A549 (cell line): ENCODE results near the gene SWT1. TPM values are rescaled to one million over a fixed set of nuclear protein-coding genes. Genes with fewer than 3 reads are reported as not detected.
A peak's percentile ranks its signal among the peaks of the same experiment; 100 is the strongest.

ENCODE experiments used
- ATAC-seq, 2 experiments: fragments of 200-7000 bp in 1 of 2; fragments of >200 bp in 1 of 2; cut with Nextera tagmentation in 1 of 2; cut with Tn5 transposase in 1 of 2; 3 replicates each; pipeline versions ENCODE4 v1.8.0 to v1.9.1; 2018 to 2020; ENCODE audit warnings: mild to moderate bottlenecking in 1 of 2, moderate library complexity in 1 of 2
- CTCF ChIA-PET: fragments of 300-600 bp; sonication (Branson Sonifier 250); formaldehyde crosslinking; extraction: SDS; loops from one replicate; lab custom pipeline; 2021; ENCODE audit warnings: antibody characterized with exemption, inconsistent platforms; lab: Yijun Ruan, JAX
- POLR2A ChIA-PET: fragments of 350-600 bp; formaldehyde crosslinking; extraction: SDS; loops from one replicate; lab custom pipeline; 2021; ENCODE audit warnings: antibody characterized with exemption, inconsistent platforms; lab: Yijun Ruan, JAX
- DNase-seq, 2 experiments: peaks; one replicate each; pipeline versions ENCODE4 v3.0.0 to v3.0.0-alpha.2; 2011 to 2016; ENCODE audit warnings: low read depth in 1 of 2, low spot score in 1 of 2
- FAIRE-seq: peaks from 2 replicates; lab custom pipeline; 2011; peaks lifted over from hg19 to GRCh38; lab: Jason Lieb, UNC
- H3K27ac ChIP-seq, 2 experiments: fragments of >200 bp; sonication (Bioruptor Twin); formaldehyde crosslinking; 3 replicates each; pipeline ENCODE4 v1.5.1; 2016 to 2017
- H3K4me1 ChIP-seq: fragments of >200 bp; sonication (Bioruptor Twin); formaldehyde crosslinking; 3 replicates; pipeline ENCODE4 v1.6.1; 2016
- H3K4me2 ChIP-seq: fragments of >200 bp; sonication (Bioruptor Twin); formaldehyde crosslinking; 3 replicates; pipeline ENCODE4 v1.6.1; 2016
- H3K4me3 ChIP-seq: fragments of >200 bp; sonication (Bioruptor Twin); formaldehyde crosslinking; 3 replicates; pipeline ENCODE4 v1.5.1; 2016
- H3K9me3 ChIP-seq: fragments of >200 bp; sonication (Bioruptor Twin); formaldehyde crosslinking; 3 replicates; pipeline ENCODE4 v1.6.1; 2016
- BCL3 ChIP-seq: fragments of >200 bp; sonication (Bioruptor Twin); formaldehyde crosslinking; IDR thresholded peaks from 3 replicates; pipeline ENCODE4 v1.6.1; 2016
- BHLHE40 ChIP-seq: IDR thresholded peaks from 2 replicates; pipeline ENCODE4 v1.6.1; 2012; ENCODE audit warnings: low read depth, low read length, inconsistent platforms
- CBX2 ChIP-seq: fragments of 200-600 bp; sonication (generic); IDR thresholded peaks from 2 replicates; pipeline ENCODE4 v1.6.1; 2016; ENCODE audit warnings: low read depth, mild to moderate bottlenecking, borderline replicate concordance
- CHD2 ChIP-seq: fragments of 150-350 bp; IDR thresholded peaks from 2 replicates; pipeline ENCODE4 v1.6.1; 2014; ENCODE audit warnings: low read length; ENCODE audit not compliant: partially characterized antibody
- ESRRA ChIP-seq: fragments of 150-350 bp; IDR thresholded peaks from 2 replicates; pipeline ENCODE4 v1.6.1; 2014; ENCODE audit warnings: mild to moderate bottlenecking, low read length, borderline replicate concordance
- FOSL2 ChIP-seq, 2 experiments: fragments of 450-650 bp in 1 of 2; fragments of >200 bp in 1 of 2; sonication (Bioruptor Twin) in 1 of 2; formaldehyde crosslinking; IDR thresholded peaks; 2 replicates each; pipeline versions ENCODE4 v1.5.0 to v1.6.1; 2016 to 2020; ENCODE audit warnings: mild to moderate bottlenecking in 1 of 2, moderate library complexity in 1 of 2
- HDAC2 ChIP-seq: fragments of 200-600 bp; sonication (generic); IDR thresholded peaks from 2 replicates; pipeline ENCODE4 v1.6.1; 2016
- HOXA7 ChIP-seq: fragments of 250-450 bp; sonication (Bioruptor Pico); IDR thresholded peaks from 2 replicates; pipeline ENCODE4 v1.5.0; 2020; ENCODE audit warnings: mild to moderate bottlenecking, moderate library complexity
- HOXB13 ChIP-seq: fragments of 250-450 bp; sonication (Bioruptor Pico); IDR thresholded peaks from 2 replicates; pipeline ENCODE4 v1.5.0; 2020; ENCODE audit warnings: low read depth, mild to moderate bottlenecking, moderate library complexity
- HOXB5 ChIP-seq: fragments of 250-450 bp; sonication (Bioruptor Pico); IDR thresholded peaks from 2 replicates; pipeline ENCODE4 v1.5.0; 2020; ENCODE audit warnings: mild to moderate bottlenecking, moderate library complexity
- JUN ChIP-seq, 2 experiments: fragments of >200 bp; sonication (Bioruptor Twin); formaldehyde crosslinking; IDR thresholded peaks; 2 replicates in 1 of 2; 3 replicates in 1 of 2; pipeline ENCODE4 v1.6.1; 2016 to 2017
- KDM5A ChIP-seq: fragments of 200-600 bp; sonication (generic); IDR thresholded peaks from 2 replicates; pipeline ENCODE4 v1.6.1; 2016; ENCODE audit warnings: antibody characterized with exemption, mild to moderate bottlenecking
- MAX ChIP-seq: IDR thresholded peaks from 2 replicates; pipeline ENCODE4 v1.6.1; 2012
- MYC ChIP-seq: IDR thresholded peaks from 2 replicates; pipeline ENCODE4 v1.6.1; 2012; ENCODE audit warnings: mild to moderate bottlenecking, inconsistent platforms, low read length, improper control_type of control experiment, borderline replicate concordance
- NPAS2 ChIP-seq: fragments of 250-450 bp; sonication (Bioruptor Pico); IDR thresholded peaks from 2 replicates; pipeline ENCODE4 v1.8.0; 2022; ENCODE audit warnings: mild to moderate bottlenecking, moderate library complexity, borderline replicate concordance
- NR3C1 ChIP-seq: fragments of >200 bp; sonication (Bioruptor Twin); formaldehyde crosslinking; IDR thresholded peaks from 3 replicates; pipeline ENCODE4 v1.6.1; 2017
- RAD21 ChIP-seq, 2 experiments: fragments of >200 bp in 1 of 2; sonication (Bioruptor Twin) in 1 of 2; formaldehyde crosslinking in 1 of 2; IDR thresholded peaks in 1 of 2; conservative IDR thresholded peaks in 1 of 2; 2 replicates in 1 of 2; 3 replicates in 1 of 2; pipeline ENCODE4 v1.6.1; 2012 to 2018; ENCODE audit warnings: inconsistent platforms in 1 of 2
- RNF2 ChIP-seq: fragments of 200-600 bp; sonication (generic); IDR thresholded peaks from 2 replicates; pipeline ENCODE4 v1.6.1; 2016; ENCODE audit warnings: low read depth, mild to moderate bottlenecking, antibody characterized with exemption, moderate library complexity, borderline replicate concordance
- SREBF2 ChIP-seq: fragments of 450-650 bp; IDR thresholded peaks from 2 replicates; pipeline ENCODE4 v1.6.1; 2014; ENCODE audit warnings: mild to moderate bottlenecking, moderate library complexity
- TP53 ChIP-seq: fragments of 250-450 bp; sonication (Bioruptor Pico); IDR thresholded peaks from 2 replicates; pipeline ENCODE4 v1.5.0; 2021; ENCODE audit warnings: mild to moderate bottlenecking, moderate library complexity
- ZNF302 ChIP-seq: fragments of 250-450 bp; sonication (Bioruptor Pico); IDR thresholded peaks from 2 replicates; pipeline ENCODE4 v1.9.0; 2021; ENCODE audit warnings: inconsistent platforms, mild to moderate bottlenecking, moderate library complexity
- ZSCAN20 ChIP-seq: fragments of 250-450 bp; sonication (Bioruptor Pico); IDR thresholded peaks from 2 replicates; pipeline ENCODE4 v1.8.0; 2022; ENCODE audit warnings: mild to moderate bottlenecking, moderate library complexity
- WGBS: methylation state at CpG from one replicate; pipeline ENCODE4 v1.1.6; 2017; ENCODE audit errors: missing lambda C conversion rate; 5-methylcytosine and 5-hydroxymethylcytosine counted together
- polyA minus RNA-seq: library from RNA; depleted of rRNA, polyadenylated mRNA; stranded (reverse); fragments of >200 nt; gene quantifications from 2 replicates; pipeline ENCODE4 v1.2.3, GENCODE V29; 2011; rRNA and poly(A)+ RNA removed
- polyA plus RNA-seq, 4 experiments: library from polyadenylated mRNA; depleted of rRNA in 3 of 4; stranded (reverse); fragments of >200 nt; fragmentation: RNase III in 1 of 4; extraction: RNeasy Plus Mini Kit Qiagen cat#74134 plus additional on column Dnase treatment in 1 of 4; gene quantifications; 2 replicates in 3 of 4; 3 replicates in 1 of 4; pipeline ENCODE4 v1.2.3, GENCODE V29; 2011 to 2017
- TF ChIP-seq, protein P1 (sequence below): fragments of >200 bp; sonication (Bioruptor Twin); formaldehyde crosslinking; IDR thresholded peaks from 3 replicates; pipeline ENCODE4 v1.5.1; 2016
- TF ChIP-seq, protein P2 (sequence below): fragments of 450-650 bp; IDR thresholded peaks from 2 replicates; pipeline ENCODE4 v1.6.1; 2014; ENCODE audit warnings: antibody characterized with exemption
- TF ChIP-seq, protein P3 (sequence below): fragments of 250-450 bp; sonication (Bioruptor Pico); IDR thresholded peaks from 2 replicates; pipeline ENCODE4 v1.5.0; 2021; ENCODE audit warnings: mild to moderate bottlenecking, moderate library complexity, borderline replicate concordance
- TF ChIP-seq, protein P4 (sequence below): IDR thresholded peaks from 2 replicates; pipeline ENCODE4 v1.6.1; 2012
- TF ChIP-seq, protein P5 (sequence below): fragments of 200-600 bp; sonication (generic); IDR thresholded peaks from 2 replicates; pipeline ENCODE4 v1.6.1; 2016; ENCODE audit warnings: antibody characterized with exemption, mild to moderate bottlenecking, moderate library complexity

The SWT1 gene
- polyA plus RNA-seq (2011; rRNA removed) (2.2 and 2.4 TPM in 2 replicates), polyA plus RNA-seq (2017; fragmentation: RNase III; extraction: RNeasy Plus Mini Kit Qiagen cat#74134 plus additional on column Dnase treatment) (1.1 to 1.5 TPM (median 1.3 TPM) in 3 replicates), polyA minus RNA-seq (0.83 and 0.87 TPM in 2 replicates)
- polyA plus RNA-seq (2012; cell fraction: cytosol; rRNA removed) = 0.27 and 0.30 TPM in 2 replicates
- polyA plus RNA-seq (2012; cell fraction: nucleus; rRNA removed) = 0.24 and 0.31 TPM in 2 replicates

DNA sequence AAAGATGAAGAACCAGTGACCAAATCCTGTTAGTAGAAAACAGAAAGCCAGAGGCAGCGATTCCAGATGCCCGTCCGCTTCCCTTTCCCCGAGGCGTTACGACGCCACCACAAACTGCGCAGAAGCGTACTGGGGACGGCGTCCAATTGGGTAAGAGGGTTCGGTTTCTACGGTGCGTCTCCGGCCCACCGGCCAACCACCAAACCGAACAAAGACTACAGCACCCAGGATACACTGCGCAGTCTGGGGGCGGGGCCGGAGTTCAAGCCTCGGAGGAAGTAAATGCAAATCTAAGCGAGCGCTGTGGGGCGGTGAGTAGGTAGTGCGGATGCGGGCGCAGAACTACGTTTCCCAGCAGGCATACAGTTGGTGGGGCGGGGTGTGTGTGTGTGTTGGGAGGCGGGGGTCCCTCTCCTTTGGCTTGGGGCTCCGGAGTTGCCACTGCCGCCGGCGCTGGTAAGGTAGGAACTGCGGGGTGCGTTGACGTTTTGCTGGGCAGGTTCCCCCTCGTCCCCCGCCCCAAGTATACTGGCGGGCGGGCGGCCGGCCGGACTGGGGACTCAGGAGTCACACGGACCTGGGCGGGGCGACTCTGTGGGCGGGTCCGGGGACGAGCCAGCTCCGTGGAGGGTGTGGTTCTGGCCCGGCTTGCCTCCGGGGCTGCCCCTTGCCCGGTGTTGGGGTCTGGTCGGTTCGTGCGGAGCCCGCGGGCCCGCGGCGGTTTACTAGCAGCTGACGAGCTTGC, at the start of gene SWT1, which contains the start of gene TRMT1L:
SWT1 (plus strand) TSS at position 314 of the 745 bp plus-strand sequence. CDS start 3,675 bp downstream, outside the sequence.
TRMT1L (minus strand) TSS at position 100 of the 745 bp plus-strand sequence. CDS start 241 bp downstream, outside the sequence.
- ChIA-PET CTCF (interaction anchor here (1.2 to 2.5 kb wide), 6 partner anchors 8 to 172 kb away, joined by 3 to 21 read pairs (median 4); no protein-coding TSS in a partner anchor), POLR2A (interaction anchor here (0.6 to 1.8 kb wide), 3 partner anchors 13 to 160 kb away, joined by 3 to 14 read pairs (median 3); partner anchors contain the start of genes IVNS1ABP and RNF2)
- WGBS = under 1% methylated on average over 39 of the region's 63 CpGs
- ATAC-seq = peak; percentile 95 to 97
- Histone ChIP-seq H3K9me3 (no peaks in the 10 kb centered on the region), H3K4me2 (peak within 1 kb of the TSS; percentile 98), H3K4me1 (peaks cover 26% of the 10 kb centered on the region), H3K4me3 (peak within 1 kb of the TSS; percentile 86), H3K27ac (peak within 1 kb of the TSS; percentile 92 to 95)
- DNase-seq = peak; percentile 81 to 99
- FAIRE-seq = no peak
- TF ChIP-seq TP53 (CRISPR knock-in tag) (no peak), BHLHE40 (no peak), RAD21 (conservative IDR thresholded peaks at IDR 0.05 in 1 of 2, IDR thresholded peaks at IDR 0.05 in 1 of 2) (no peak), SREBF2 (no peak), FOSL2 (IDR thresholded peaks at IDR 0.05) (no peak), FOSL2 (CRISPR knock-in tag; IDR thresholded peaks at IDR 0.05) (peak; percentile 16; the same call in 1 of the 2 replicates), ZSCAN20 (CRISPR knock-in tag) (no peak), CBX2 (no peak), NPAS2 (no peak), BCL3 (peak; percentile 93), HOXA7 (CRISPR knock-in tag) (no peak), MAX (peak; percentile 55), NR3C1 (no peak), HOXB5 (CRISPR knock-in tag) (no peak), JUN (IDR thresholded peaks at IDR 0.05) (peak; percentile 87 to 94; a peak in 4 of 5 replicates), KDM5A (no peak), RNF2 (no peak), CHD2 (no peak), ESRRA (no peak), HDAC2 (no peak), ZNF302 (CRISPR knock-in tag) (no peak), HOXB13 (CRISPR knock-in tag) (no peak), MYC (no peak)
- TF ChIP-seq, protein P1, sequence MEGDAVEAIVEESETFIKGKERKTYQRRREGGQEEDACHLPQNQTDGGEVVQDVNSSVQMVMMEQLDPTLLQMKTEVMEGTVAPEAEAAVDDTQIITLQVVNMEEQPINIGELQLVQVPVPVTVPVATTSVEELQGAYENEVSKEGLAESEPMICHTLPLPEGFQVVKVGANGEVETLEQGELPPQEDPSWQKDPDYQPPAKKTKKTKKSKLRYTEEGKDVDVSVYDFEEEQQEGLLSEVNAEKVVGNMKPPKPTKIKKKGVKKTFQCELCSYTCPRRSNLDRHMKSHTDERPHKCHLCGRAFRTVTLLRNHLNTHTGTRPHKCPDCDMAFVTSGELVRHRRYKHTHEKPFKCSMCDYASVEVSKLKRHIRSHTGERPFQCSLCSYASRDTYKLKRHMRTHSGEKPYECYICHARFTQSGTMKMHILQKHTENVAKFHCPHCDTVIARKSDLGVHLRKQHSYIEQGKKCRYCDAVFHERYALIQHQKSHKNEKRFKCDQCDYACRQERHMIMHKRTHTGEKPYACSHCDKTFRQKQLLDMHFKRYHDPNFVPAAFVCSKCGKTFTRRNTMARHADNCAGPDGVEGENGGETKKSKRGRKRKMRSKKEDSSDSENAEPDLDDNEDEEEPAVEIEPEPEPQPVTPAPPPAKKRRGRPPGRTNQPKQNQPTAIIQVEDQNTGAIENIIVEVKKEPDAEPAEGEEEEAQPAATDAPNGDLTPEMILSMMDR = no peak
- TF ChIP-seq, protein P2, sequence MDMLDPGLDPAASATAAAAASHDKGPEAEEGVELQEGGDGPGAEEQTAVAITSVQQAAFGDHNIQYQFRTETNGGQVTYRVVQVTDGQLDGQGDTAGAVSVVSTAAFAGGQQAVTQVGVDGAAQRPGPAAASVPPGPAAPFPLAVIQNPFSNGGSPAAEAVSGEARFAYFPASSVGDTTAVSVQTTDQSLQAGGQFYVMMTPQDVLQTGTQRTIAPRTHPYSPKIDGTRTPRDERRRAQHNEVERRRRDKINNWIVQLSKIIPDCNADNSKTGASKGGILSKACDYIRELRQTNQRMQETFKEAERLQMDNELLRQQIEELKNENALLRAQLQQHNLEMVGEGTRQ = no peak
- TF ChIP-seq, protein P3, sequence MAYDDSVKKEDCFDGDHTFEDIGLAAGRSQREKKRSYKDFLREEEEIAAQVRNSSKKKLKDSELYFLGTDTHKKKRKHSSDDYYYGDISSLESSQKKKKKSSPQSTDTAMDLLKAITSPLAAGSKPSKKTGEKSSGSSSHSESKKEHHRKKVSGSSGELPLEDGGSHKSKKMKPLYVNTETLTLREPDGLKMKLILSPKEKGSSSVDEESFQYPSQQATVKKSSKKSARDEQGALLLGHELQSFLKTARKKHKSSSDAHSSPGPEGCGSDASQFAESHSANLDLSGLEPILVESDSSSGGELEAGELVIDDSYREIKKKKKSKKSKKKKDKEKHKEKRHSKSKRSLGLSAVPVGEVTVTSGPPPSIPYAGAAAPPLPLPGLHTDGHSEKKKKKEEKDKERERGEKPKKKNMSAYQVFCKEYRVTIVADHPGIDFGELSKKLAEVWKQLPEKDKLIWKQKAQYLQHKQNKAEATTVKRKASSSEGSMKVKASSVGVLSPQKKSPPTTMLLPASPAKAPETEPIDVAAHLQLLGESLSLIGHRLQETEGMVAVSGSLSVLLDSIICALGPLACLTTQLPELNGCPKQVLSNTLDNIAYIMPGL = no peak
- TF ChIP-seq, protein P4, sequence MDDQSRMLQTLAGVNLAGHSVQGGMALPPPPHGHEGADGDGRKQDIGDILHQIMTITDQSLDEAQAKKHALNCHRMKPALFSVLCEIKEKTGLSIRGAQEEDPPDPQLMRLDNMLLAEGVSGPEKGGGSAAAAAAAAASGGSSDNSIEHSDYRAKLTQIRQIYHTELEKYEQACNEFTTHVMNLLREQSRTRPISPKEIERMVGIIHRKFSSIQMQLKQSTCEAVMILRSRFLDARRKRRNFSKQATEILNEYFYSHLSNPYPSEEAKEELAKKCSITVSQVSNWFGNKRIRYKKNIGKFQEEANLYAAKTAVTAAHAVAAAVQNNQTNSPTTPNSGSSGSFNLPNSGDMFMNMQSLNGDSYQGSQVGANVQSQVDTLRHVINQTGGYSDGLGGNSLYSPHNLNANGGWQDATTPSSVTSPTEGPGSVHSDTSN = peak; percentile 60; the same call in 1 of the 2 replicates
- TF ChIP-seq, protein P5, sequence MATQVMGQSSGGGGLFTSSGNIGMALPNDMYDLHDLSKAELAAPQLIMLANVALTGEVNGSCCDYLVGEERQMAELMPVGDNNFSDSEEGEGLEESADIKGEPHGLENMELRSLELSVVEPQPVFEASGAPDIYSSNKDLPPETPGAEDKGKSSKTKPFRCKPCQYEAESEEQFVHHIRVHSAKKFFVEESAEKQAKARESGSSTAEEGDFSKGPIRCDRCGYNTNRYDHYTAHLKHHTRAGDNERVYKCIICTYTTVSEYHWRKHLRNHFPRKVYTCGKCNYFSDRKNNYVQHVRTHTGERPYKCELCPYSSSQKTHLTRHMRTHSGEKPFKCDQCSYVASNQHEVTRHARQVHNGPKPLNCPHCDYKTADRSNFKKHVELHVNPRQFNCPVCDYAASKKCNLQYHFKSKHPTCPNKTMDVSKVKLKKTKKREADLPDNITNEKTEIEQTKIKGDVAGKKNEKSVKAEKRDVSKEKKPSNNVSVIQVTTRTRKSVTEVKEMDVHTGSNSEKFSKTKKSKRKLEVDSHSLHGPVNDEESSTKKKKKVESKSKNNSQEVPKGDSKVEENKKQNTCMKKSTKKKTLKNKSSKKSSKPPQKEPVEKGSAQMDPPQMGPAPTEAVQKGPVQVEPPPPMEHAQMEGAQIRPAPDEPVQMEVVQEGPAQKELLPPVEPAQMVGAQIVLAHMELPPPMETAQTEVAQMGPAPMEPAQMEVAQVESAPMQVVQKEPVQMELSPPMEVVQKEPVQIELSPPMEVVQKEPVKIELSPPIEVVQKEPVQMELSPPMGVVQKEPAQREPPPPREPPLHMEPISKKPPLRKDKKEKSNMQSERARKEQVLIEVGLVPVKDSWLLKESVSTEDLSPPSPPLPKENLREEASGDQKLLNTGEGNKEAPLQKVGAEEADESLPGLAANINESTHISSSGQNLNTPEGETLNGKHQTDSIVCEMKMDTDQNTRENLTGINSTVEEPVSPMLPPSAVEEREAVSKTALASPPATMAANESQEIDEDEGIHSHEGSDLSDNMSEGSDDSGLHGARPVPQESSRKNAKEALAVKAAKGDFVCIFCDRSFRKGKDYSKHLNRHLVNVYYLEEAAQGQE = no peak
